Gastroesophageal sphincter (tissue), 4 donors: ENCODE data around the gene TAS1R1. TPM values are rescaled to one million over a fixed set of nuclear protein-coding genes. Genes with fewer than 3 reads are reported as not detected.
A peak's percentile ranks its signal among the peaks of the same experiment; 100 is the strongest.

Experiments used
- ATAC-seq: fragments of 150-250 bp; one replicate; pipeline ENCODE4 v1.9.1; 2016; ENCODE audit warnings: mild to moderate bottlenecking, moderate library complexity
- H3K27ac ChIP-seq, 4 donors: fragments of 200-600 bp; sonication (generic) in 3 of 4; 1 replicate in 3 of 4; 2 replicates in 1 of 4; pipeline ENCODE4 v1.5.1; 2016 to 2019
- H3K27me3 ChIP-seq: fragments of 200-600 bp; sonication (generic); one replicate; pipeline ENCODE4 v1.5.1; 2019
- H3K36me3 ChIP-seq, 2 donors: fragments of 200-600 bp; sonication (generic); one replicate each; pipeline ENCODE4 v1.5.1; 2019; ENCODE audit warnings: control low read depth in 1 of 2
- H3K4me1 ChIP-seq, 3 donors: fragments of 200-600 bp; sonication (generic); 1 replicate in 2 of 3; 2 replicates in 1 of 3; pipeline ENCODE4 v1.5.1; 2016 to 2019; ENCODE audit warnings: control low read depth in 2 of 3
- H3K4me3 ChIP-seq, 2 donors: fragments of 200-600 bp; sonication (generic); one replicate each; pipeline ENCODE4 v1.5.1; 2019; ENCODE audit warnings: mild to moderate bottlenecking in 1 of 2, moderate library complexity in 1 of 2
- H3K9me3 ChIP-seq, 3 donors: fragments of 200-600 bp; sonication (generic); one replicate each; pipeline ENCODE4 v1.5.1; 2017 to 2019; ENCODE audit warnings: control low read depth in 2 of 3
- CTCF ChIP-seq, 4 experiments: fragments of 200-600 bp in 2 of 4; fragments of 450-650 bp in 2 of 4; sonication (generic) in 1 of 4; IDR thresholded peaks; one replicate each; pipeline ENCODE4 v1.5.1; 2017 to 2019; ENCODE audit warnings: antibody characterized with exemption in 4 of 4, mild to moderate bottlenecking in 2 of 4, moderate library complexity in 2 of 4
- EP300 ChIP-seq: sonication (generic); formaldehyde crosslinking; IDR thresholded peaks from one replicate; pipeline ENCODE4 v1.6.1; 2017; ENCODE audit warnings: antibody characterized with exemption, mild to moderate bottlenecking
- POLR2A ChIP-seq, 2 donors: fragments of 450-650 bp; IDR thresholded peaks; one replicate each; pipeline ENCODE4 v1.6.1; 2017; ENCODE audit warnings: antibody characterized with exemption in 2 of 2, mild to moderate bottlenecking in 2 of 2, moderate library complexity in 1 of 2
- POLR2AphosphoS5 ChIP-seq: sonication (generic); formaldehyde crosslinking; IDR thresholded peaks from one replicate; pipeline ENCODE4 v1.6.1; 2017; ENCODE audit warnings: antibody characterized with exemption
- WGBS, 2 donors: methylation state at CpG; one replicate each; pipeline ENCODE4 v1.1.5; 2018; ENCODE audit warnings: low coverage in 1 of 2; 5-methylcytosine and 5-hydroxymethylcytosine counted together
- total RNA-seq, 4 donors: library from RNA; depleted of rRNA; stranded (reverse); fragments of >200 nt; gene quantifications; one replicate each; pipeline ENCODE4 v1.1.0, GENCODE V29; 2016

Gene TAS1R1
- total RNA-seq, 4 donors from 2014 or later, result not detected

DNA sequence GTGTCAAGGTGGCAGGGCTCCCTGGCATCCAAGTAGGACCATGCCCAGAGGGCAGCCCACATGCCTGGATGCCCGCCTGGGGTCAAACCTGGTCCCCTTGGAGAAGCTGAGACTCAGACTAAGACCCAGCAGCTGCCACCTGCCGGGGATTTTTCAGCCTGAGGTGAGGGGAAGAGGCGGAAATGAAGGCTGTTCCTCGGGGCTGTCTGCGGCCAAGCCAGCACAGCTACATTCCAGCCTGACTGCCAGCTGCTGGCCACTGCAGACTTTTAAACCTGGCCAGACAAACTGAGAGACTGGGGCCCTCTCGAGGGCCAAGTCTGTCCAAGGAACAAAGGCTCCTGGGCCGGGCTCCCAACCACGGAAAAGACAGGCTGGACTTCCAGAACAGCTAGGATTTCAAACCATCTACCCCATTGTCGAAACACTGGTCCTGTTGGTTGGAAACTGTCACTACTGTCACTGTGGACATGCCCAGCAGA, 41.7 kb upstream of the TAS1R1 start:
- Histone ChIP-seq H3K27ac (no peak overlapping the region), H3K9me3 (no peaks in the 10 kb centered on the region), H3K4me3 (no peak overlapping the region), H3K27me3 (peaks cover 8% of the 10 kb centered on the region), H3K36me3 (no peaks in the 10 kb centered on the region), H3K4me1 (no peaks in the 10 kb centered on the region)
- TF ChIP-seq EP300 (no peak), POLR2AphosphoS5 (no peak), CTCF (IDR thresholded peaks at IDR 0.05) (no peak), POLR2A (IDR thresholded peaks at IDR 0.05) (no peak)
- no CpG with 5 or more reads among the region's 9 CpGs for WGBS, 2 donors
- no peak for ATAC-seq

GRCh38 chr1:6515771-6516170, 39.3 kb upstream of the TAS1R1 start:
- WGBS, 2 donors, result 85 to 100% methylated on average over 2 to 4 of the region's 4 CpGs
- peaks cover 0 to 15% (median 0%) of the 10 kb centered on the region in 3 donors for H3K4me1 ChIP-seq
- no peak for ATAC-seq
- no peaks in the 10 kb centered on the region for H3K27me3 ChIP-seq
- no peaks in the 10 kb centered on the region for H3K36me3 ChIP-seq
- H3K27ac ChIP-seq, result no peak overlapping the region
- H3K9me3 ChIP-seq, result no peaks in the 10 kb centered on the region
- no peak for TF ChIP-seq POLR2A (IDR thresholded peaks at IDR 0.05)
- no peak for TF ChIP-seq EP300
- no peak for TF ChIP-seq POLR2AphosphoS5
- no peak for TF ChIP-seq CTCF (IDR thresholded peaks at IDR 0.05)
- no peak overlapping the region for H3K4me3 ChIP-seq

- H3K4me3 ChIP-seq, result no peak overlapping the region
- no peaks in the 10 kb centered on the region for H3K9me3 ChIP-seq
- no peaks in the 10 kb centered on the region for H3K36me3 ChIP-seq
- no peak for ATAC-seq
- TF ChIP-seq POLR2AphosphoS5, result no peak
- no peak for TF ChIP-seq POLR2A (IDR thresholded peaks at IDR 0.05)
- no peak for TF ChIP-seq CTCF (IDR thresholded peaks at IDR 0.05)
- TF ChIP-seq EP300, result no peak
- H3K27ac ChIP-seq, result no peak overlapping the region
- no peaks in the 10 kb centered on the region for H3K27me3 ChIP-seq
- WGBS, 2 donors, result 53 to 80% methylated on average over 1 to 6 of the region's 8 CpGs
- H3K4me1 ChIP-seq, result peaks cover 0 to 15% (median 0%) of the 10 kb centered on the region in 3 donors
These were observed 37.7 kb upstream of the TAS1R1 start for GRCh38 chr1:6517435-6517851.

DNA sequence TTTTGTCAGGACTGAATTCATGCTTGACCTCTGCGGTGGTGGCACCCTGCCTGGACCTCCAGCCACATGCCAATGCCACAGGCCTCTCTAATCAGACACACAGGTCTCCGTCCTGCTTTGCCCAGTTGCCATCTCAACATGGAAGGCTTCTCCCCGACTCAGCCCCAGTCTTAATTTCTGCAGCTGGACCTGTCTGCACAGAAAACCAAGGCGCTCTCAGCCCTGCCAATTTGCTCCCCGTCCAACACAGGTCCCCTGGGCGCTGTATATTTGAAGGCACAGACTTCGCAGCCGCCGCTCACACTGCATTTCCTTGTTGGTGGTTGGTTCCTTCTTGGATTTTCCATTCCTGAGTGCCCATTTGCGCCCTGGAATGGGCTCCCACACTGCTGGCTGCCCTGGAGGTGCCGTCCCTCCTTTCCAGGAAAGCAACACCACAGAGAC, 35.6 kb upstream of the TAS1R1 start:
- Histone ChIP-seq H3K4me3 (no peak overlapping the region), H3K9me3 (no peaks in the 10 kb centered on the region), H3K27ac (no peak overlapping the region), H3K27me3 (no peaks in the 10 kb centered on the region), H3K4me1 (peaks cover 0 to 15% (median 0%) of the 10 kb centered on the region in 3 donors), H3K36me3 (peaks cover 0 to 3% of the 10 kb centered on the region in 2 donors)
- no peak for ATAC-seq
- 41 to 67% methylated on average over 1 to 3 of the region's 11 CpGs for WGBS, 2 donors
- TF ChIP-seq POLR2AphosphoS5 (no peak), EP300 (no peak), CTCF (IDR thresholded peaks at IDR 0.05) (no peak), POLR2A (IDR thresholded peaks at IDR 0.05) (no peak)

DNA sequence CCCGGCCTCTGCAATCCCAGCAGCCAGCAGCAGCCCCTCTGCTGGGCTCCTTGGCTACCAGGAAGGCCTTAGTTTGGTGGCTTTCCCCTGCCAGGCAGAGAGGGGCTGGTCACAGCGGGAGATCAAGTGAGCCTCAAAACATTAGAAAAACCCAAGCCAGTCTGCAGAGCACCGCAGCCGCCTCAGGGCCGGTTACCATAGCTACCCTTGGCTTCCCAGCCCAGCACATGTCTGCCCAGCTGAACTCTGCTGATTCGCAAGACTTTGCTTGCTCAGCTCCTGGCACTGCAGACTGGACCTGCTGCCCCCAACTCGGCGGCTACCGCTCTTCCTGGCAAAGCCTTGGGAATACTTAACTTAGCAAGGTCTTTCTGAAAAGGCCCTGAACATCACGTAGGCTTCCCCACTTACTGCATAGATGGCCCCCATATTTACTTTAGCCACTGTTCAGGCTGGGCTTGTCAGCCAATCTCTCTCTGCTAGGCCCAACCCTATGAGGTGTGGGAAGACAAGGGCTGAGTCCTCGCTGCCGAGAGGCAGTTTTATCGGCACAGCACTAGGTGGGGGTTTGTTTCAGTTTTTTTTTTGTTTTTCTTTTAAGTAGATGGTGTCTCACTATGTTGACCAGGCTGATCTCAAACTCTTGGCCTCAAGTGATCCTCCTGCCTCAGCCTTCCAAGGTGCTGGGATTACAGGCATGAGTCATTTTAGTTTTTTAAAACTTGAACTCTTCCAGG, 35.0 kb upstream of the TAS1R1 start:
- Histone ChIP-seq H3K27me3 (no peaks in the 10 kb centered on the region), H3K9me3 (no peaks in the 10 kb centered on the region), H3K4me1 (peaks cover 0 to 15% (median 0%) of the 10 kb centered on the region in 3 donors), H3K4me3 (no peak overlapping the region), H3K27ac (no peak overlapping the region), H3K36me3 (peaks cover 0 to 9% of the 10 kb centered on the region in 2 donors)
- no peak for TF ChIP-seq CTCF (IDR thresholded peaks at IDR 0.05)
- TF ChIP-seq POLR2AphosphoS5, result peak; percentile 9
- no peak for TF ChIP-seq EP300
- TF ChIP-seq POLR2A (IDR thresholded peaks at IDR 0.05), result no peak
- peak; percentile 63 for ATAC-seq
- 17 to 24% methylated on average over 8 to 10 of the region's 13 CpGs for WGBS, 2 donors
